RWPE2 (cell line): Measurements from ENCODE around the gene ME3.

Experiments used
- ATAC-seq: fragments of 200-7000 bp; cut with Tn5 transposase; 3 replicates; pipeline ENCODE4 v1.9.1; 2021; ENCODE audit warnings: low read depth
- DNase-seq: peaks from one replicate; pipeline ENCODE4 v3.0.0-alpha.2; 2020; ENCODE audit warnings: low spot score
- H3K27ac ChIP-seq: fragments of 450-650 bp; 2 replicates; pipeline ENCODE4 v1.5.1; 2017; ENCODE audit warnings: mild to moderate bottlenecking; ENCODE audit not compliant: poor library complexity, severe bottlenecking
- H3K27me3 ChIP-seq: fragments of 250-450 bp; sonication (Bioruptor Pico); 2 replicates; pipeline ENCODE4 v1.5.1; 2021; ENCODE audit warnings: mild to moderate bottlenecking, moderate library complexity; ENCODE audit not compliant: insufficient read depth, poor library complexity, severe bottlenecking
- H3K36me3 ChIP-seq: fragments of 250-450 bp; sonication (Bioruptor Pico); 2 replicates; pipeline ENCODE4 v1.5.1; 2020; ENCODE audit warnings: low read depth, mild to moderate bottlenecking, moderate library complexity
- H3K4me1 ChIP-seq: fragments of 250-450 bp; sonication (Bioruptor Pico); 2 replicates; pipeline ENCODE4 v1.5.1; 2021; ENCODE audit warnings: mild to moderate bottlenecking, moderate library complexity; ENCODE audit not compliant: insufficient read depth, poor library complexity, severe bottlenecking
- H3K4me3 ChIP-seq: fragments of 250-450 bp; sonication (Bioruptor Pico); 2 replicates; pipeline ENCODE4 v1.5.1; 2021; ENCODE audit warnings: mild to moderate bottlenecking, moderate library complexity; ENCODE audit not compliant: severe bottlenecking
- H3K9me3 ChIP-seq: fragments of 250-450 bp; sonication (Bioruptor Pico); 2 replicates; pipeline ENCODE4 v1.5.1; 2021; ENCODE audit warnings: mild to moderate bottlenecking, moderate library complexity; ENCODE audit not compliant: severe bottlenecking
- TF ChIP-seq, protein P1 (sequence below): fragments of 450-650 bp; IDR thresholded peaks from one replicate; pipeline ENCODE4 v1.5.1; 2017; ENCODE audit warnings: mild to moderate bottlenecking, moderate library complexity; ENCODE audit not compliant: poor library complexity, severe bottlenecking

The ME3 gene

GRCh38 chr11:86582898-86583297 lies 89.5 kb downstream of the ME3 start:
- Histone ChIP-seq H3K27me3 (no peaks in the 10 kb centered on the region), H3K4me1 (peaks cover 16% of the 10 kb centered on the region), H3K9me3 (no peaks in the 10 kb centered on the region), H3K4me3 (no peak overlapping the region), H3K36me3 (no peaks in the 10 kb centered on the region), H3K27ac (no peak overlapping the region)
- ATAC-seq (no peak), DNase-seq (no peak)
- TF ChIP-seq, protein P1, sequence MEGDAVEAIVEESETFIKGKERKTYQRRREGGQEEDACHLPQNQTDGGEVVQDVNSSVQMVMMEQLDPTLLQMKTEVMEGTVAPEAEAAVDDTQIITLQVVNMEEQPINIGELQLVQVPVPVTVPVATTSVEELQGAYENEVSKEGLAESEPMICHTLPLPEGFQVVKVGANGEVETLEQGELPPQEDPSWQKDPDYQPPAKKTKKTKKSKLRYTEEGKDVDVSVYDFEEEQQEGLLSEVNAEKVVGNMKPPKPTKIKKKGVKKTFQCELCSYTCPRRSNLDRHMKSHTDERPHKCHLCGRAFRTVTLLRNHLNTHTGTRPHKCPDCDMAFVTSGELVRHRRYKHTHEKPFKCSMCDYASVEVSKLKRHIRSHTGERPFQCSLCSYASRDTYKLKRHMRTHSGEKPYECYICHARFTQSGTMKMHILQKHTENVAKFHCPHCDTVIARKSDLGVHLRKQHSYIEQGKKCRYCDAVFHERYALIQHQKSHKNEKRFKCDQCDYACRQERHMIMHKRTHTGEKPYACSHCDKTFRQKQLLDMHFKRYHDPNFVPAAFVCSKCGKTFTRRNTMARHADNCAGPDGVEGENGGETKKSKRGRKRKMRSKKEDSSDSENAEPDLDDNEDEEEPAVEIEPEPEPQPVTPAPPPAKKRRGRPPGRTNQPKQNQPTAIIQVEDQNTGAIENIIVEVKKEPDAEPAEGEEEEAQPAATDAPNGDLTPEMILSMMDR: no peak

GRCh38 chr11:86580535-86580934 lies 91.9 kb downstream of the ME3 start:
- H3K27ac ChIP-seq: no peak overlapping the region
- H3K36me3 ChIP-seq: no peaks in the 10 kb centered on the region
- H3K4me3 ChIP-seq: no peak overlapping the region
- no peaks in the 10 kb centered on the region for H3K9me3 ChIP-seq
- no peaks in the 10 kb centered on the region for H3K27me3 ChIP-seq
- TF ChIP-seq, protein P1: no peak
- DNase-seq (no peak), ATAC-seq (no peak)
- peaks cover 23% of the 10 kb centered on the region for H3K4me1 ChIP-seq

DNA sequence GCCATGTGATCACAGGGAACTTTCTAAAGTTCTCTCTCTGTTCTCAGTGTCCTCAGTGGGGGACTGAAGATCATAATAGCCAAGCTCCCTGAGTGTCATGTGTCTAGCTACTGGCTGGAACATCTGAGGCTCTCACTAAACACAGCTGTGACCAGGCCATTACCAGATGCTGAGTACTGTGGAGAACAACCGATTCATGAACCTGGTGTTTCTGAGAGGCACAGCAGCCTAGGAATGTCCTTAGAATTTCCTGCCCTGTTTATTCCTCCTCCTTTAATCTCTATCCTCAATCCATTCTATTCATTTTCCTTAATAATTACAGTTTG lies 93.0 kb downstream of the ME3 start:
- Histone ChIP-seq H3K27me3 (no peaks in the 10 kb centered on the region), H3K36me3 (no peaks in the 10 kb centered on the region), H3K9me3 (no peaks in the 10 kb centered on the region), H3K27ac (peak overlapping the region; percentile 69), H3K4me3 (no peak overlapping the region), H3K4me1 (peaks cover 28% of the 10 kb centered on the region)
- ATAC-seq (no peak), DNase-seq (no peak)
- TF ChIP-seq, protein P1: no peak

DNA sequence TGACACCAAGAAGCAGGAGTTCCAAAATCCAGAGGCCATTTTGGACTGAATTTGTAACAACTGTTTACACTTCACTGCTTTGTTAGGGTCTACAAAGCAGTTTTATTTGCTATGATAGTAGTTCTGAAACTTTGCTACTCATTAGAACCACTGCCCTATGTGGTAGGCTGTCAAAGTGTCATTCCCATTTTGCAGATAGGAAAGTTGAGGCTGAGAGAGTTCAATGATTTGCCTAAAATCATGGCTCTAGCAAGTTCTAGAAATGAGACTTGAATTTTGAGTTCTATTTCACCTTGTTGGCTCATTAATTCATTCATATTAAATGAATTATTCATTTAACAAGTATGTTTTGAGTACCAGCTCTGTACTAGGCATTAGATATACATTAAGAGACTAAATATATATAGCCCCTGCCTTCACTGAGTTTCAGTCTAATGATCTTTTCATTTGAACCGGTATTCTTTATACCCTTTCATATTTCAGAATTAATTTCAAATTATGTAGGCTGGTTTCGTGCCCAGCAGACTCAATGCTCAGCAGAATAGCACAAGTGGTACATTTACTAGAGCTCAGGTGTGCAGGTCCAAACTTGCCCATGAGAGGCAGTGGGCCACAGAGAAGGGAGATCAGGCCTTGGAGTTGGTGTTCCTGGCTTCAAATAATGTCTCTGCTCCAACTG lies 93.5 kb downstream of the ME3 start:
- H3K4me1 ChIP-seq: peaks cover 28% of the 10 kb centered on the region
- ATAC-seq: no peak

More for the DNA sequence above, 93.5 kb downstream of the ME3 start:
- no peak for DNase-seq
- TF ChIP-seq, protein P1: no peak
- no peaks in the 10 kb centered on the region for H3K9me3 ChIP-seq
- H3K4me3 ChIP-seq: no peak overlapping the region
- peak overlapping the region; percentile 69 for H3K27ac ChIP-seq
- H3K27me3 ChIP-seq: no peaks in the 10 kb centered on the region
- H3K36me3 ChIP-seq: no peaks in the 10 kb centered on the region
